ENCODE measurements around the gene TTC16. TPM values are rescaled to one million over a fixed set of nuclear protein-coding genes. Genes with fewer than 3 reads are reported as not detected.

TTC16 gene
- total RNA-seq, 1 experiment from 2014 or later: 0.26 TPM

DNA sequence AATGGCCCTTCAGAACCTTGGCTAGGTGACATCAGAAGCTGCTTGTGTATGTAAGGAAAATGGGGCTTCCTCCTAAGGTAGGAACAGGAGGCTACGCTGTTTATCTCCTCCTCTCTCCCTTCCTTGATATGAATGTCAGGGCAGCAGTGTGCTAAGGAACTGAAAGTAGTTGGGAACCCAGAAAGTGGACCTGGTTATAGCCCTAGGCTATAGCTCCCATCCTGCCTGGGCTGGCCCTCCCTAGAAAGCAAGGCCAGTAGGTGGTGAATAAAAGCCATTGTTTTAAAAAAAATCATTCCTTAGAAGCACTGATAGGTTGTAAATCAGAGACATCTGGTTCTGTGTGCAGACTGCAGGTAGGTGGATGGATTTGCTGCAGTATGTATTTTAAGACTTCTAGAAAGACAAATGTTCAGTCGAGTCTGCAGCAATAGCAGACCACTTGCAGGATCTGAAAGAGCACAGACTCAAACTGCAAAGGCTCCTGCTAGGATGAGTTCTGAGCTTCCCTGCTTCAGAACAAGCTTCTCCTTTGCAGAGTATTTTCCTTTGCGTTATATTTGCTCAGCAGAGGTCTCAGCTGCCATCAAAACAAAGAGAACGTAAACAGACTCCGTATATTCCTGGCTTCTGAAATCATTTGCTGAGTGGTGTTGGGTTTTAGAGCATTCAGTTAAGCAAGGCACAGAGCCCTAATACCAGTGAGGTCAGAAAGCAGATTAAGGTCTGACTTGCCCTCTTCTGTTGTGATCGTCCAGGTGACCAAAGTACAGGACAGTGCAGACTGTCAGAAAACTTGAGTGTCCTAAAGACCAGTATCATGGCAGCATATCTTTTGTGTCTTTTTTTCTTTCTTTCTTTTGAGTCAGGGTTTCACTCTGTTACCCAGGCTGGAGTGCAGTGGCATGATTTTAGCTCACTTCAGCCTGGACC, 29.2 kb upstream of the TTC16 start:
- no peak overlapping the region for H3K27ac ChIP-seq
- ChIA-PET CTCF (interaction anchor here (0.5 kb wide), 1 partner anchor 328 kb away, joined by 4 read pairs; no protein-coding TSS in a partner anchor), POLR2A (ENCODE audit: unreplicated experiment) (no interaction called here)
- peak in 1 of 2 experiments; percentile 32 for DNase-seq
- BruUV-seq (replicated peaks): no TSS peak
- no peaks in the 10 kb centered on the region for H3K27me3 ChIP-seq (ENCODE audit: insufficient read depth, low read depth)
- H3K4me2 ChIP-seq: no peak overlapping the region
- H3K9me3 ChIP-seq (ENCODE audit: insufficient read depth, low read depth): no peaks in the 10 kb centered on the region
- intact Hi-C loops (cut with micrococcal nuclease; ENCODE audit: unreplicated experiment): loop anchor here (10.0 kb wide), 1 partner anchor 72 kb away; the partner anchor contains the start of gene STXBP1
- H3K4me1 ChIP-seq (replicated peaks; ENCODE audit: insufficient read depth): peaks cover 10% of the 10 kb centered on the region
- no peaks in the 10 kb centered on the region for H3K9me2 ChIP-seq (ENCODE audit: insufficient read depth)
- no peak overlapping the region for H2AFZ ChIP-seq
- TF ChIP-seq EZH2 (IDR thresholded peaks at IDR 0.05; ENCODE audit: low read depth): no peak
- TF ChIP-seq, protein P1, sequence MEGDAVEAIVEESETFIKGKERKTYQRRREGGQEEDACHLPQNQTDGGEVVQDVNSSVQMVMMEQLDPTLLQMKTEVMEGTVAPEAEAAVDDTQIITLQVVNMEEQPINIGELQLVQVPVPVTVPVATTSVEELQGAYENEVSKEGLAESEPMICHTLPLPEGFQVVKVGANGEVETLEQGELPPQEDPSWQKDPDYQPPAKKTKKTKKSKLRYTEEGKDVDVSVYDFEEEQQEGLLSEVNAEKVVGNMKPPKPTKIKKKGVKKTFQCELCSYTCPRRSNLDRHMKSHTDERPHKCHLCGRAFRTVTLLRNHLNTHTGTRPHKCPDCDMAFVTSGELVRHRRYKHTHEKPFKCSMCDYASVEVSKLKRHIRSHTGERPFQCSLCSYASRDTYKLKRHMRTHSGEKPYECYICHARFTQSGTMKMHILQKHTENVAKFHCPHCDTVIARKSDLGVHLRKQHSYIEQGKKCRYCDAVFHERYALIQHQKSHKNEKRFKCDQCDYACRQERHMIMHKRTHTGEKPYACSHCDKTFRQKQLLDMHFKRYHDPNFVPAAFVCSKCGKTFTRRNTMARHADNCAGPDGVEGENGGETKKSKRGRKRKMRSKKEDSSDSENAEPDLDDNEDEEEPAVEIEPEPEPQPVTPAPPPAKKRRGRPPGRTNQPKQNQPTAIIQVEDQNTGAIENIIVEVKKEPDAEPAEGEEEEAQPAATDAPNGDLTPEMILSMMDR (conservative IDR thresholded peaks at IDR 0.05): no peak
- H3K79me2 ChIP-seq (ENCODE audit: low read depth): no peaks in the 10 kb centered on the region
- H3K4me3 ChIP-seq: no peak overlapping the region
- no peaks in the 10 kb centered on the region for H4K20me1 ChIP-seq (ENCODE audit: insufficient read depth)
- no peaks in the 10 kb centered on the region for H3K36me3 ChIP-seq (ENCODE audit: low read depth)
- H3F3A ChIP-seq (ENCODE audit: insufficient read depth, low read depth): no peaks in the 10 kb centered on the region

DNA sequence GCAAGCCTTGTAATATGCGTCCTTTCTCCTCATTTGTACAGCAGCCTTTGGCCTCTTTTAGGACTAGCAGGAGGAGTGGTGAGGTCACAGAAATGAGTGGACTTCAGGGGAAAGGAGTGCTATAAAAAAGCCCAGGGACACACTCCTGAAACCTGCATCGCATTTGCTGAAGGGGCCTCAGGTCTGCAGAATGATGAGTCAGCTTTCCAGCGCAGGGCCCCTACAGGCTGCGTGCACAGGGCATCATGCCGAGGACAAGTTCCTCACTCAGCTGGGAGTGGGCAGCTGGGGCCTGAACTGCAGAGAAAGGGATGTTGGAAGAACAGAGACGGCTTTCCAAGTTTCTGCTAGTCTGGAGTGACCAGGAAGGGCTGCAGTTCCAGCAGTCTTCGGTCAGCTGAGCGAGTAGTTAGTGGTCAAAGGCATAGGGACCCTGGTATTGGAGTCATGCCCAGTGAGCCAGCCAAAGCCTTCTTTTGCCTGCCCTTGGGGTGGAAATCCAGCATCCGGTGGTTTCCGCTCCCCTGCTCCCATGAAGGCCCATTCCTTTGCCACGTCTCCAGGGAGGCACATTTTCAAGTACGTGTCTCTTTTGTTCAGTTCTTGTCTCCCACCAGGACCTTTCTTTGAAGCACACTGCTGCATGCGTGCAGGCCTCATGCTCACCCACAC, 26.4 kb upstream of the TTC16 start:
- H3K4me2 ChIP-seq: no peak overlapping the region
- no peaks in the 10 kb centered on the region for H3K36me3 ChIP-seq (ENCODE audit: low read depth)
- no peaks in the 10 kb centered on the region for H3K9me3 ChIP-seq (ENCODE audit: insufficient read depth, low read depth)
- no peak overlapping the region for H3K27ac ChIP-seq
- intact Hi-C loops (cut with micrococcal nuclease; ENCODE audit: unreplicated experiment): loop anchor here (10.0 kb wide), 1 partner anchor 75 kb away; the partner anchor contains the start of gene STXBP1
- H3K4me3 ChIP-seq: no peak overlapping the region
- TF ChIP-seq EZH2 (IDR thresholded peaks at IDR 0.05; ENCODE audit: low read depth): no peak
- TF ChIP-seq, protein P1 (conservative IDR thresholded peaks at IDR 0.05): no peak
- H4K20me1 ChIP-seq (ENCODE audit: insufficient read depth): no peaks in the 10 kb centered on the region
- H3K79me2 ChIP-seq (ENCODE audit: low read depth): no peaks in the 10 kb centered on the region
- H2AFZ ChIP-seq: no peak overlapping the region
- no peaks in the 10 kb centered on the region for H3K9me2 ChIP-seq (ENCODE audit: insufficient read depth)
- no TSS peak for BruUV-seq (replicated peaks)
- ChIA-PET CTCF (no interaction called here), POLR2A (ENCODE audit: unreplicated experiment) (no interaction called here)
- no peak for DNase-seq
- no peaks in the 10 kb centered on the region for H3K27me3 ChIP-seq (ENCODE audit: insufficient read depth, low read depth)
- no peaks in the 10 kb centered on the region for H3F3A ChIP-seq (ENCODE audit: insufficient read depth, low read depth)
- H3K4me1 ChIP-seq (replicated peaks; ENCODE audit: insufficient read depth): peaks cover 4% of the 10 kb centered on the region

DNA sequence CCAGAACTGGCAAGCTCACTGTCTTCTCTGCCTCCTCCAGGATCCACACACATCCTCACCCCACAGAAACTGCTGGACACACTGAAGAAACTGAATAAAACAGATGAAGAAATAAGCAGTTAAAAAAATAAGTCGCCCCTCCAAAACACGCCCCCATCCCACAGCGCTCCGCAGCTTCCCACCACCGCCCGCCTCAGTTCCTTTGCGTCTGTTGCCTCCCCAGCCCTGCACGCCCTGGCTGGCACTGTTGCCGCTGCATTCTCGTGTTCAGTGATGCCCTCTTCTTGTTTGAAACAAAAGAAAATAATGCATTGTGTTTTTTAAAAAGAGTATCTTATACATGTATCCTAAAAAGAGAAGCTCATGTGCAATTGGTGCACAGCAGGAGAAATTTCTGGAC, 25.1 kb upstream of the TTC16 start:
- TF ChIP-seq, protein P1 (conservative IDR thresholded peaks at IDR 0.05): no peak
- DNase-seq: no peak
- intact Hi-C loops (cut with micrococcal nuclease; ENCODE audit: unreplicated experiment): no loop called here
- Histone ChIP-seq H3K79me2 (ENCODE audit: low read depth) (no peaks in the 10 kb centered on the region), H3K9me3 (ENCODE audit: insufficient read depth, low read depth) (no peaks in the 10 kb centered on the region), H3K36me3 (ENCODE audit: low read depth) (no peaks in the 10 kb centered on the region), H2AFZ (no peak overlapping the region), H3K4me2 (no peak overlapping the region), H3K4me3 (no peak overlapping the region), H3K27ac (no peak overlapping the region), H4K20me1 (ENCODE audit: insufficient read depth) (no peaks in the 10 kb centered on the region), H3K27me3 (ENCODE audit: insufficient read depth, low read depth) (no peaks in the 10 kb centered on the region), H3F3A (ENCODE audit: insufficient read depth, low read depth) (no peaks in the 10 kb centered on the region), H3K9me2 (ENCODE audit: insufficient read depth) (no peaks in the 10 kb centered on the region), H3K4me1 (replicated peaks; ENCODE audit: insufficient read depth) (no peaks in the 10 kb centered on the region)
- CTCF ChIA-PET: no interaction called here
- POLR2A ChIA-PET (ENCODE audit: unreplicated experiment): interaction anchor here (0.6 kb wide), 1 partner anchor 22 kb away, joined by 3 read pairs; no protein-coding TSS in a partner anchor
- no TSS peak for BruUV-seq (replicated peaks)
